Measurements from ENCODE around the gene CD46.

Gene CD46

GRCh38 chr1:207844371-207844770, 92.5 kb downstream of the CD46 start:
- no peak overlapping the region for H3K4me3 ChIP-seq (ENCODE audit: low read depth, low read length)
